HepG2 (cell line): Measurements from ENCODE around the gene CMYA5. TPM values are rescaled to one million over a fixed set of nuclear protein-coding genes. Genes with fewer than 3 reads are reported as not detected.
A peak's percentile ranks its signal among the peaks of the same experiment; 100 is the strongest.

ENCODE experiments used
- AHR ChIP-seq: IDR thresholded peaks from 2 replicates; pipeline ENCODE4 v1.6.1; 2018; ENCODE audit warnings: missing genetic modification reagents, missing compliant biosample characterization
- HOMEZ ChIP-seq: IDR thresholded peaks from 2 replicates; pipeline ENCODE4 v1.6.1; 2016; ENCODE audit warnings: low read depth
- HOXD1 ChIP-seq: sonication (generic); formaldehyde crosslinking; IDR thresholded peaks from 2 replicates; pipeline ENCODE4 v1.5.0; 2020; ENCODE audit warnings: missing genetic modification reagents
- LCORL ChIP-seq, 2 experiments: fragments of 450-650 bp in 1 of 2; sonication (generic) in 1 of 2; formaldehyde crosslinking in 1 of 2; IDR thresholded peaks; 2 replicates each; pipeline versions ENCODE4 v1.5.0 to v1.6.1; 2017 to 2020; ENCODE audit warnings: antibody characterized with exemption in 1 of 2, missing genetic modification reagents in 1 of 2
- MAFK ChIP-seq, 2 experiments: IDR thresholded peaks in 1 of 2; conservative IDR thresholded peaks in 1 of 2; 2 replicates each; pipeline ENCODE4 v1.6.1; 2011; ENCODE audit warnings: improper control_type of control experiment in 2 of 2, low read length in 2 of 2
- MLX ChIP-seq: IDR thresholded peaks from 2 replicates; pipeline ENCODE4 v1.6.1; 2016
- RAD21 ChIP-seq: fragments of 450-650 bp; formaldehyde crosslinking; IDR thresholded peaks from 2 replicates; pipeline ENCODE4 v1.5.0; 2020; ENCODE audit warnings: mild to moderate bottlenecking
- SKIL ChIP-seq: sonication (generic); formaldehyde crosslinking; IDR thresholded peaks from 2 replicates; pipeline ENCODE4 v1.8.0; 2022; ENCODE audit warnings: missing genetic modification reagents, mild to moderate bottlenecking, moderate library complexity, borderline replicate concordance
- TAF1 ChIP-seq: sonication (generic); formaldehyde crosslinking; IDR thresholded peaks from 2 replicates; pipeline ENCODE4 v1.4.0; 2020; ENCODE audit warnings: missing genetic modification reagents
- TAF15 ChIP-seq: fragments of 200-400 bp; formaldehyde crosslinking; IDR thresholded peaks from one replicate; pipeline ENCODE4 v1.6.1; 2018; ENCODE audit warnings: mild to moderate bottlenecking, low read depth, low read length; ENCODE audit not compliant: poor library complexity, severe bottlenecking
- TBL1XR1 ChIP-seq: fragments of 150-350 bp; IDR thresholded peaks from 2 replicates; pipeline ENCODE4 v1.6.1; 2014; ENCODE audit warnings: borderline replicate concordance, low read length; ENCODE audit not compliant: partially characterized antibody
- THAP11 ChIP-seq: IDR thresholded peaks from 2 replicates; pipeline ENCODE4 v1.6.1; 2016; ENCODE audit warnings: missing biosample characterization, missing genetic modification reagents
- THRA ChIP-seq: sonication (generic); formaldehyde crosslinking; IDR thresholded peaks from 2 replicates; pipeline ENCODE4 v1.4.0; 2020; ENCODE audit warnings: missing genetic modification reagents, borderline replicate concordance
- XRCC5 ChIP-seq: fragments of 200-400 bp; formaldehyde crosslinking; optimal IDR thresholded peaks from 2 replicates; pipeline ENCODE3; 2017; ENCODE audit warnings: mild to moderate bottlenecking, low read length
- ZNF598 ChIP-seq: sonication (generic); formaldehyde crosslinking; IDR thresholded peaks from 2 replicates; pipeline ENCODE4 v1.5.1; 2020; ENCODE audit warnings: mild to moderate bottlenecking, missing genetic modification reagents, borderline replicate concordance
- ZNF709 ChIP-seq: sonication (generic); formaldehyde crosslinking; IDR thresholded peaks from 2 replicates; pipeline ENCODE4 v1.5.0; 2020; ENCODE audit warnings: mild to moderate bottlenecking, missing genetic modification reagents
- ZNF746 ChIP-seq: sonication (generic); formaldehyde crosslinking; IDR thresholded peaks from 2 replicates; pipeline ENCODE4 v1.8.0; 2022; ENCODE audit warnings: mild to moderate bottlenecking, missing genetic modification reagents
- ZNF790 ChIP-seq: sonication (generic); formaldehyde crosslinking; IDR thresholded peaks from 2 replicates; pipeline ENCODE4 v1.8.0; 2022; ENCODE audit warnings: missing genetic modification reagents, mild to moderate bottlenecking, borderline replicate concordance
- ZSCAN29 ChIP-seq: sonication (generic); formaldehyde crosslinking; conservative IDR thresholded peaks from 2 replicates; pipeline ENCODE4 v1.4.0; 2020; ENCODE audit warnings: mild to moderate bottlenecking, missing genetic modification reagents
- polyA plus RNA-seq, 8 experiments: library from polyadenylated mRNA; depleted of rRNA in 3 of 8; stranded (reverse) in 7 of 8; unstranded in 1 of 8; fragments of >200 nt; fragmentation: Illumina TruSeq in 4 of 8; extraction: Trizol in 4 of 8; gene quantifications; 2 replicates each; pipeline versions ENCODE4 v1.2.1 to v1.2.3, GENCODE V29; 2011 to 2016; ENCODE audit warnings: low read depth in 4 of 8, missing spikeins in 1 of 8, mixed read lengths in 1 of 8; ENCODE audit not compliant: insufficient read depth in 1 of 8
- total RNA-seq, 5 experiments: library from RNA; depleted of rRNA; stranded (reverse); fragments of >200 nt; fragmentation: Illumina TruSeq; extraction: Trizol; gene quantifications; 2 replicates each; pipeline ENCODE4 v1.2.3, GENCODE V29; 2016; ENCODE audit warnings: low read depth in 1 of 5

The CMYA5 gene
- total and polyA plus RNA-seq, 2 of the 13 experiments (the other 11 are each of a cell fraction or from before 2014, with no cell fraction given): 0.13 to 0.51 TPM

GRCh38 chr5:79774171-79774854 is 84.7 kb downstream of the CMYA5 start (continued):
- TF ChIP-seq ZNF790 (CRISPR knock-in tag) (no peak), AHR (CRISPR knock-in tag) (no peak), ZSCAN29 (no peak), HOMEZ (CRISPR knock-in tag) (no peak), TAF15 (no peak), ZNF746 (CRISPR knock-in tag) (no peak), HOXD1 (CRISPR knock-in tag) (no peak), TAF1 (0 out of 2 replicates have a peak, but pooled peaks have one; percentile 15), ZNF709 (CRISPR knock-in tag) (no peak), LCORL (IDR thresholded peaks at IDR 0.05) (no peak), LCORL (CRISPR knock-in tag; IDR thresholded peaks at IDR 0.05) (0 out of 2 replicates have a peak, but pooled peaks have one; percentile 20), SKIL (CRISPR knock-in tag) (no peak), ZNF598 (CRISPR knock-in tag) (0 out of 2 replicates have a peak, but pooled peaks have one; percentile 48), RAD21 (CRISPR knock-in tag) (peak; percentile 93), XRCC5 (peak; percentile 35), THAP11 (CRISPR knock-in tag) (0 out of 2 replicates have a peak, but pooled peaks have one; percentile 14), MLX (CRISPR knock-in tag) (no peak), THRA (CRISPR knock-in tag) (no peak), MAFK (conservative IDR thresholded peaks at IDR 0.05 in 1 of 2, IDR thresholded peaks at IDR 0.05 in 1 of 2; ENCODE audit: low read length in 2 of 2) (no peak), TBL1XR1 (no peak)
